NCI-H146 (cell line): ENCODE data around the gene TRIM14.

ENCODE experiments used
- DNase-seq: peaks from one replicate; lab custom pipeline; 2025; lab: John Stamatoyannopoulos, UW

The TRIM14 gene, protein sequence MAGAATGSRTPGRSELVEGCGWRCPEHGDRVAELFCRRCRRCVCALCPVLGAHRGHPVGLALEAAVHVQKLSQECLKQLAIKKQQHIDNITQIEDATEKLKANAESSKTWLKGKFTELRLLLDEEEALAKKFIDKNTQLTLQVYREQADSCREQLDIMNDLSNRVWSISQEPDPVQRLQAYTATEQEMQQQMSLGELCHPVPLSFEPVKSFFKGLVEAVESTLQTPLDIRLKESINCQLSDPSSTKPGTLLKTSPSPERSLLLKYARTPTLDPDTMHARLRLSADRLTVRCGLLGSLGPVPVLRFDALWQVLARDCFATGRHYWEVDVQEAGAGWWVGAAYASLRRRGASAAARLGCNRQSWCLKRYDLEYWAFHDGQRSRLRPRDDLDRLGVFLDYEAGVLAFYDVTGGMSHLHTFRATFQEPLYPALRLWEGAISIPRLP

DNA sequence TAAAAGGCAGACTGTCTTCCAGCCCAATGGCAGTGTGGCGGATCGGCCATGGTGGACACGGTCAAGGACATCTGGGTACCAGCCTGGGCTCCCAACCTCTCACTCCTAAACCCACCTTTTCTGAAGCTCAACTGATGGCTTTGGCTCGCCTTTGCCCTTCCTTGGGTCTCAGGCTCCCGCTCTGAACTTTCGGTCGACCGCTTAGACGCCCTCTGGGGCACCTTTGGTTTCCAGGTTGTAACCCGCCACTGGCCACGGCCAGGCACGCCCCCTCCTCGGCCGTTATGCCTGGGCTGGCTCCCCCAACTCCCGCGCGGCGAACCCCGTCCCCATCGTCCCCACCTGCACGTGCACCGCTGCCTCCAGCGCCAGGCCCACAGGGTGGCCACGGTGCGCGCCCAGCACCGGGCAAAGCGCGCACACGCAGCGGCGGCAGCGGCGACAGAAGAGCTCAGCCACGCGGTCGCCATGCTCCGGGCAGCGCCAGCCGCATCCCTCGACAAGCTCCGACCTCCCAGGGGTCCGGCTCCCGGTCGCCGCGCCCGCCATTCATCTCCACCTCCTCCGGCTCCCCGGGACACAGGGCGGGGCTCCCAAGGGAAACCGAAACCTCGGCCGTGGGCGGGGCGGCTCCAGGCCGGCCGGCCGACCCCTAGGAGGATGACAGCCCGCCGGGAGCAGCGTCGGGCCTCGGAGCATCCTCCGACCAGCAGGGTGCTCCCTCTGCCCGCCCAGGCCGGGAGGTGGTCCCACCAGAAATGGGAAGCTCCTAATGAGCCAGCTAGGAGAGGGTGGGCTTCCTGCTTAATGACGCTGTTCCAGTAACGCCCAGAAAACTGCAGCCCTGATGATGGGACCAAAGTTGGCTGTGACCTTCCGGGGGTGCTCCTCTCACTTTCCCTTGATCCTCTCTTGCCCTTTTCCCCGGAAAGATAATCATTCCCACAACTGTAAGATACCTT is at the start of gene TRIM14:
Gene TRIM14, minus strand, starts transcription at position 583 of the 962 bp plus-strand sequence. Its CDS starts 34 bp downstream, at position 549.
- DNase-seq, result peak; percentile 51

DNA sequence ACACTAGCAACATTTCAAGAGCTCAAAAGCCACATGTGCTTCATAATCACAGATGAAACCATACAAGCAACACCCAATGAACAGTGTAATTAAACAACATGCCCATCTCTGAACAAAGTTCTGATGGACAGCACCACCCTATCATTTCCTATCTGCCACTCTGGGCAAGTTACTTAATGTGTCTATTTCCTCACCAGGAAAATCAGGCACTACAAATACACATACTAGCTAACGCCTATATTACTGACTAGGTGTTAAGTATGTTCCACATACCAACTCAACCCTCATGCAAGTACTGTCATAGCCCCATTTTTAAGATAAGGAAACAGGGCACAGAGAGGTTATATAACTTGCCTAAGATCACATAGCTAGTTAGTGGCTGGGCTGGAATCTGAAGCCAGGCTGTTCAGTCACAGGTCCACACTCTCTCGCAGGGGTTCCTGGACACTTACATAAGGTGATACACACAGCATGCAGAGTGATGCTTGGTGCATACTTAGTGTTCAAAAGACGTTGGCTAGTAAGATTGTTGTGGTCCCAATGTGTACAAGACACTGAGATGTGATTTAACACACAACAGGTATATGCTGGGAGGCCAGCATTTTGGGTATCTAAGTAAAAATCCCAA is 49.2 kb upstream of the TRIM14 start:
- DNase-seq, result no peak

DNA sequence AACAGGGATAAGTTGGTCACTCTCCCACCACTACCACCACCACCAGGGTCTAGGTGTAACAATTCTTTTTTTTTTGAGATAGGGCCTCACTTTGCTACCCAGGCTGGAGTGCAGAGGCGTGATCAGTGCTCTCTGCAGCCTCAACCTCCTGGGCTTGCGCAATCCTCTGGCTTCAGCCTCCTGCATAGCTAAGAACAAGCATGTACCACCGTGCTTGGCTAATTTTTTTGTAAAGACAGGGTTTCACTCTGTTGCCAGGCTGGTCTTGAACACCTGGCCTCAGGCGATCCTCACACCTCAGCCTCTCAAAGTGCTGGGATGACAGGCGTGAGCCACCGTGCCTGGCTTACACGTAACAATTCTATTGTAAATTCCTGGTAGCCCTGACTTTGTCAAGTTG is 45.9 kb upstream of the TRIM14 start:
- DNase-seq, result no peak

DNA sequence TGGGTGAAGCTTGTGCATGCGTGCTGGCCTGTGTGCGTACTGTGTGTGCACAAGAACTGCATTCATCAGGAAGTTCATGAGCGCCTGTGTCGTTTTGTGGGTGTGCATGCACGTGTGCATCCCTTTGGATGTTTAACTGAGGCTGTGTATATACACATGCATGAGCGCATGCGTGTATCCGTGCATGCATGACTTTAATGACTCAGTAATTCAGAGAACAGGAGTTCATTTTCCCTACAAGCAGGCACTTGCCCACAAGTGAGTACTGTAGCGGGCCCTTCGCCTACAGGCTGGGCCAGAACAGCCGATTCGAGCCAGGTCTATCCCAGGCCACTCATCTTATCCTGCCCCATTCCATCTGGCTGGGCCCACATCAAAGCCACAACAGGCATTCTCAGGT is 43.6 kb upstream of the TRIM14 start:
- DNase-seq, result no peak

DNA sequence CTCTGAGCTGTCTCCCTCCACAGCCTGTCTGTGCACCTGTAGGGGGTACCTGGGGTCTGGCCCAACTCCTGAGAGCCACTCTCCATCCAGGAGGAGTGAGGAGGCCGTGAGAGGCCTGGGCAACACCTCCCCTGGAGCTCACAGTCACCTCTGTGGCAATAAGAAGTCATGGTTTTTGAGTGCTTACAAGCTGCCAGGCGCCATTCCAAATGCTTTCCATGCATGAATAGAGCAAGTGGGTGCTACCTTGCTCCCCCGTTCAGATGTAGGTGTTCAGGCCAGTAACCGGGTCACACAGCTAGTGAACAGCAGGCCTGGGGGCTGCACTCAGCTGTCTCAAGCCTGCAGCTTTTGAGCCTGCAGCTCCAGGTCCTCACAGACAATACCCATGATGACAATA is 42.8 kb upstream of the TRIM14 start:
- no peak for DNase-seq

DNA sequence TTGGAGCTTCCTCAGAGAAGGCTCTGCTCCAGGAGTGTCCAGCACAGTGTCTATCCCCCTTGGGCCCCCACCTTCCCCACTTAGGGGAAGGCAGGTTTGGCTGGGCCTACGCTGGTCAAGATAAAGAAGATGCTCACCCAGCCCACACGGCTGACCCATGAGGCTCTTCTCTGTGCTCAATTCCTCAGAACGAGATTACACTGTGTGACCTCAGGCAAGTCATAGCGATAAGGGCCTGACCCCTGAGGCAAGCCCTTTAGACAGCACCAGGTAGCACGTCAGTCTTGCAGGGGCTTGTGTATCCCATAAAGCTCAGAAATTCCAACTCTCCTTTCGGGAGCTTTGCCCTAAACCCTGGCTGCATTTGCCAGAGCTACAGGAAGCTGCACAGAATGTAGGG is 40.8 kb upstream of the TRIM14 start:
- DNase-seq, result no peak

DNA sequence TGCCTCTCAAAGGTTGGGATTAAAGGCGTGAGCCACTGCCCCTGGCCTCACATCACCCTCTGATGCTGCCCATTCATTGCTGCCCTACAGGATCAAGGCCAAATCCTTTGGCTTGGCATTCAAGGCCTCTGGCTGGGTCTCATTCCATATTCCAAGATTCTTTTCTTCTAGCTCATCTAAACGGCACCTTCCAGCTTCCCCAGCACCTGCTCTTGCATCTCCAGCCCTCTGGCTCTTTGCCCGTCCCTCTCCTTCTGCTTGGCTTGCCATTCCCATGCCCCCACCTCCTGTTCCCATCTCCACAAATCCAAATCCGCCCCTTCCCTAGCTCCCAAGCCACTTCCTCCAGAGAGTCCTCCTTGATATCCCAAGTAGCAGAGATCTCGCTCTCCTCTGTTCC is 40.3 kb upstream of the TRIM14 start:
- DNase-seq, result no peak

DNA sequence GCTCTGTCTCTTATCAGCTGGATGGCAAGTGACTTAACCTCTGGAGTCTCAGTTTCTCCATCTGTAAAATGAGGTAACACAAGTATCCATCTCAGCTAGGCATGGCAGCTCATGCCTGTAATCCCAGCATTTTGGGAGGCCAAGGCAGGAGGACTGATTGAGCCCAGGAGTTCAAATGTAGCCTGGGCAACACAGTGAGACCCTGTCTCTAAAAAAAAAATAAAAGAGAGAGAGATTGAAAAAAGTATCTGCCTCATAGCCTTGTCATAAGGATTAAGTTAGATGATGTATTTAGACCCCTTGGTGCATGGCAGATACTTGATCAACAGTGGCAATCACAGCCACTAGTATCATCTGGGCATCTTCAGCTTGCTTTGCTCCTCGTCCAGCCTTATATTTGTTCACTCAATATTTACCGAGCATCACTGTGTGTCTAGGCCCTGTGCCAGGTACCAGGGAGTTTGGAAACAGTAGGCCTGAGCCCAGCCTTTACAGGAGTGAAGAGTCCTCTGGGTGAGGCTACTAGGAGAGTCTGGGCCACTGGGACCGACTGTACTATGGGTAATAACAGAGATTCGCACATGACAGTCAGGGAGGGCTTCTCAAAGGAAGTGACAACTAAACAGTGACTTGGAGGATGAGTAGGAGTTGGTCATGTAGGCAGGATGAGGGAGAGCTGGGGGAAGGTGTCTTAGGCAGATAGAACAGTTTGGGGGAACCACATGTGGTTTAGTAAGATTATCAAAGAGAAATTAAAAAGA is 39.2 kb upstream of the TRIM14 start:
- DNase-seq, result no peak

DNA sequence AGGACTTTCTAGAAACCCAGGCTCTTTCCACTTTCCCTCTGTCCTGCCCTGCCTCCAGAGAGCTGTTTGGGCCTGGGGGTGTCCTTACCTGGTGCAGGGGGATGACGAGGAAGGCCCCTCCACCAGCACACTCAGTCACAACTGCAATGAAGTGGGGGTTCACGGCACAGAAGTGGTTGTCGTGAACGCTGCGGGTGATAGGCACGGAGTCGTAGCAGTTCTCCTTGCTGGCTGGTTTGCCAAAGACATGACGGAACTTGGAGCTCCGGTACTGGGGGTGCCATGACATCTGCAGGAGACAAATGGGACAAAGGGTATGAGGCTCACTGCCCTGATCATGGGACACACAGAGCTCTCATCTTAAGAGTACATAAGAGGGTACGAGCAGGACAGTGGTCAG is 38.4 kb upstream of the TRIM14 start:
- DNase-seq, result no peak

DNA sequence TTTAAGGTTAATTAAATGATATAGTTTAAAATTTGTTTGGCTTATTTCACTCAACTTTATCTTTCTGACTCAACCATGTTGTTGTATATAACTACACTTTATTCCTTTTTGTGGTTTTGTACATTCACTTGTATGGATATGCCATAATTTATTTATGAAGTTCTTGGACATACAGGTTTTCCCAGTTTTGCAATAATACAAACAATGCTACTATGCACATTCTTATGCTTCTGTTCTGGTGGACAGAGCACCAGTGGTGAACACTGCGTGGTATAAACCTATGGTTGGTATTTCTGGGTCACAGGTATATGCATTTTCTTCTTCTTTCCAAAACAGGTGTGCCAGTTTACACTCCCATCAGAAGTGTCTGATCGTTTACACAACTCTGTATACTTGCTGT is 35.7 kb upstream of the TRIM14 start:
- no peak for DNase-seq

DNA sequence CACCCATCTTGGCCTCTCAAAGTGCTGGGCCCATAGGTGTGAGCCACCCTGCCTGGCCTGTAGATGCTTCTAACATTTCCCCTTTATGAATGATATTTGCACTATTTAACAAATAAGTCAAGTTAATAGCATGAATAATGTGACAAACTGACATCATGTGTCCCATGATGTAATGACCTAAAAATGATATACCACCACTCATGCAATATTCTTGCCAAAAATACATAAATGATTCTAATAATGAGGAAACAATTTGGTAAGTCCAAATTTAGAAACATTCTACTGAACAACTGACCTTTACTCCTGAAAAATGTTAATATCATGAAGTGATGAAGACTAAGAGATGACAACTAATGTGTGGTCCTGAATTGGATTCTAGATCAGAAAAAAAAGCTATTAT is 33.5 kb upstream of the TRIM14 start:
- no peak for DNase-seq

DNA sequence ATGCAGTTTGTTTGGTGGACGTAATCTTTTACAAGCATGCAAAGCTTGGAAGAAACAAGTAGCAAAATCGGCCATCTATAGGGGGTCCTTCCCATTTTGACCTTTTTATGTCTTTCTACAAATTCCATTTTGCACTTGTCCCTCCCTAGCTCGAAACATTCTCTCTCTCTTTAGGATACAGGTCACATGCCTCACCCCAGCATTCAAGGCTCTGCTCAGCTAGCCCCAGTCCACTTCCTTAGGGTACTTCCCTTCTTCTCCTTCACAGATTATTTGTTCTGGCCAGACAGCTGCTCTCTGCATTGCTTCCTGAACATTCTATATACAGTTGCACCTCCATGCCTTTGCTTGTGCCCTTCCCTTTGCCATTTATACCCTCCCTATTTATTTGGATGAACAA is 31.7 kb upstream of the TRIM14 start:
- DNase-seq, result no peak

DNA sequence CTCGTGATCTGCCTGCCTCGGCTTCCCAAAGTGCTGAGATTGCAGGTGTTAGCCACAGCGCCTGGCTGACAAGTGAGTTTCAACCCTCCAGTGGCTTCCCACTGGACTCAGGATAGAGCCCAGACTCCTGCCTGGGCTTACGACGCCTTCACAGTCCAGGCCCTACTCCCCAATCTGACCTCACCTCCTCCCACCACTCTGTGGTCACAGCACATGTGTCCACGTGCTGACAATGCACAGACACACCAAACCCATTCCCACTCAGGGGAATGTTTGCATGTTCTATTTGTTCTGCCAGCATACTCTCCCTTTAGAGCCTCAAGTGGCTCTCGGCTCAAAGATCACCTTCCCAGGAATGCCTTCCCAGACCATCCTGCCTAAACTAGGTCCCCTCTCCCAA is 31.1 kb upstream of the TRIM14 start:
- DNase-seq, result no peak

DNA sequence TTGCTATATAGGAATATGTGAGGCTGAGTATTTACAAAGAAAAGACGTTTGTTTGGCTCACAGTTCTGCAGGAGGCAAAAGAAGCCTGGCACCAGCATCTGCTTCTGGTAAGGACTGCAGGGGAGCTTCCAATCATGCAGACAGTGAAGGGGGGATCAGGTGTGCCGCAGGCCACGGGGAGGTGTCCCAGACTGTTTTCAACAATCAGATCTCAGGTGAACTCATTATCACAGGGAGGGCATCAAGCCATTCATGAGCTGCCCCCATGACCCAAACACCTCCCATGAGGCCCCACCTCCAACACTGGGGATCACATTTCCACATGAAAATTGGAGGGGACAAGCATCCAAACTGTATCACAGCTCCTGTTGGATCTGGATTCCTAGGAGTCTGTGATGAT is 30.4 kb upstream of the TRIM14 start:
- no peak for DNase-seq

DNA sequence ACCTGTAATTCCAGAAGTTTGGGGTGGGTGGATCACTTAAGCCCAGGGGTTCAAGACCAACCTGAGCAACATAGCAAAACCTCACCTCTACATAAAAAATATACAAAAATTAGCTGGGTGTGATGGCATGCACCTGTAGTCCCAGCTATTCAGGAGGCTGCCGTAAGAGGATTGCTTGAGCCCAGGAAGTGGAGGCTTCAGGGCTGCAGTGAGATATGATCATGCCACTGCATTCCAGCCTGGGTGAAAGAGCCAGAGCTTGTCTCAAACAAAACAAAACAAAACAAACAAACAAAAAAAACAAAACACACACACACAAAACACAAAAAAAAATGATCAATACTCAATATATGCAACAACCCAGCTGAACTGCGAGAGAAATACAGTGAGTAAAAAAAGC is 29.5 kb upstream of the TRIM14 start:
- no peak for DNase-seq

DNA sequence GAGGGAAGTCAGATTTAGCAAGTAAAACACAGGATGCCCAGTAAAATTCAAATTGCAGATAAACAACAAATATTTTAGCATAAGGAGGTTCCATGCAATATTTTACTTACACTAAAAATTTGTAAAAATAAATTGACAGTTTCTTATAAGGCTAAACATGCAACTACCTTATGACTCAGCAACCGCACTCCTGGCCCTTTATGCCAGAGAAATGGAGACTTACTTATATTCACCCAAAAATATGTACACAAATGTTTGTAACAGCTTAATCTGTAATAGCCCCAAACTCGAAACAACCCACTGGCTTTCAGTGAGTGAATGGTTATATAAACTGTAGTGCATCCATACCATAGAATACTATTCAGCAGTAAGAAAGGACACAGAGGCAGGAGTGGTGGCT is 28.6 kb upstream of the TRIM14 start:
- DNase-seq, result no peak

DNA sequence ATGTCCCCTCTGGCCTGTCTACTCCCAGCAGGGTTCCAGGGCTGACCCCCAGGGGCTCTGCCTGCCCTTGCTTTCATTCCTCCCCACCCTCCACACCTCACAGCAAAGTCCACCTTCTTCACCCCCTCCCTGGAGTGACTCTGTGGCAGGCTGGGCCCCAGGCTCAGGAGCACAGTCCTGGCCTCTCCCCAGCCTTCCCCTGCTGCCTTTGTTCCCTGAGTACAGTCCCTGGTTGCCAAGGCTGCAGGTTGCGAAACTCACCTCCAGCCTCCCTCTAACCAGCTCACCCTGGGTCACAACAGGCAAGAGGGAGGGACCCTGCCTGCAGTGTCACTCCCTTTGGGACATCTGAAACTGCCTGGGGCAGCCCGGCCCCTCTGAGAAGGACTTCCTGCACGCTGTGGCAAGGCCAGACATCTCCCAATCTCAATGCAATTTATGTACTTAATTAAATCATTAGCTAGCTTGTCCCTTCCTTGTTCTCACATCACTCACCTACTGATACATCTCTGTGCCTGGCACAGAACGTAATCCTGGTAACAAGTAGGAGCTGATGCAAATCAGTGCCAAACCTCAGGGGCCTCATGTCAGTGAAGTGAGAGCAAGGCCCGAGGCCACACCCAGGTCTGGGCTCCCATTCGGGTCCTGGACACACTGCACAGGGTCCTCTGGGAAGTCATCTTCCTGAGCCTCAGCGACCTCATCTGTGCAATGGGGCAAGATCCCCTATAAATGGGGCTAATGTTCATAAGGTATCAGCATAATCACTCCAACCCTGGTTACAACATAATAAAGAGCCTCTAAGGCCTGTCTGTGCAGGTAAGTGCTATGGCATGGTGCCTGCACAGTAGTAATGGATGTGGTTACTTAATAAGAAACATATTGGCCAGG is 27.3 kb upstream of the TRIM14 start:
- peak; percentile 5 for DNase-seq

DNA sequence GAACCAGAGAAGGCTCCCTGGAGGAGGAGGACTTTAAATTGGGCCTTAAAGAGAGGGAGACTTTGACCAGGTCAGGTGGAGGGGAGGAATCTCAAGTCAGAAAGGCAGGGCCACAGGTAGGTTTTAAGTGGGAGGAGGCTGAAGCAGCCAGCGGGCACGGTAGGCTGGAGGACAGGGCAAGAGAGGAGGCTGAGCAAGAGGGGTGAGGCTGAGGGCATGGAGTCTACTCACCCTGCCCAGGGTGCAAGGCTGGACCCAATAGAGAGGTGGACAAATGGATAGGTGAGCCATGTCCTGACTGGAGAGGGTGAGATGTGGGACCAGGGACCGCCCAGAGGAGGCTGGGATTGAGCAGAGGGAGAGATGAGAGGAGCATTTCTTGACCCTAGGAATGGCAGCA is 25.6 kb upstream of the TRIM14 start:
- DNase-seq, result no peak

DNA sequence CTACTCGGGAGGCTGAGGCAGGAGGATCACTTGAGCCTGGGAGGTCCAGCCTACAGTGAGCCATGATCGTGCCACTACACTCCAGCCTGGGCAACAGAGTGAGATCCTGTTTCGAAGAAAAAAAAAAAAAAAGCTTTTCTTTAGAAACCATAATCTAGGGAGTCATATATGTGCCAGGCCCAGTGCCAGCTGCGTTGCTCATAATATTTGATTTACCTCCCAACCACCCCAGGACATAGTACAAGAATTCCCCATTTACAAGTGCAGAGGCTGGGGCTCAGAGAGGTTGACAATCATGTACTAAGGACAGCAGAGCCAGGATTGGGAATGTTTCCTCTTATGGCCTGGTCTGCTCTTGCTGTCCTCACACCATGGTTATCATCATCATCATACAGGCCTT is 25.1 kb upstream of the TRIM14 start:
- DNase-seq, result no peak

DNA sequence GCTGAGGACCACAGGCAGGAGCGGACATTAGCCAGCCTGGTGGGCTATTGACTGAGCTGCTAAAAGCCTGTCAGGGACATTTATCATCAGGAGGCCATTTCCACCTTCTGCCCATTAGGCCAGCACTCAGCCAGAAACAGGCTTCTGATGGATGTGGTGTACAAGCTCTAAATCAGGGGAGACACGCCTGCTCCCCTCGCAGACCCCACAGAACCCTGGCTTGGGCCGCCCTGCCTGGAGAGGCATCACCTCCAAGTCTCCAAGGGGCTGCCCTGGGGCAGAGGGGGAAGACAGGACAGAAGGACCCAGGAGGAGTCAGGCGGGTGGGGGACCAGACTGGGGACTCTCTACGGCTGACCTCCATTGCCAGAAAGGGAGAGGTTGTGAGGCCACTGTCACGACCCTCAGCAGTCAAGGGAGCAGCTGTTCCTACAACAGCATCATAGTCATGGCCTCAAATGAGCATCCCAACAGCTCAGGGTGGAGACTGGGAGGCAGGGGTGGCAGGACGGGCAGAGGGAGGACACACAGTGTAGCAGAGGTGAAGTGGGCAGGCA is 24.0 kb upstream of the TRIM14 start:
- no peak for DNase-seq
